Left renal pelvis (tissue), 4 donors: ENCODE measurements around the gene AMACR. TPM values are rescaled to one million over a fixed set of nuclear protein-coding genes. Genes with fewer than 3 reads are reported as not detected.
"Not testable (repeated sequence)": the region's sequence is repeated elsewhere in the genome, so short reads cannot be mapped to it uniquely, and the experiment has no call there.

ENCODE experiments used
- DNase-seq, 4 donors: peaks; one replicate each; pipeline ENCODE4 v3.0.0-alpha.2; 2013; ENCODE audit warnings: low read depth in 4 of 4, low spot score in 3 of 4
- polyA plus RNA-seq, 4 donors: library from polyadenylated mRNA; unstranded; fragments of 120-200 nt; gene quantifications; one replicate each; pipeline ENCODE4 v1.2.1, GENCODE V29; 2013; ENCODE audit not compliant: insufficient read length in 4 of 4

AMACR gene
- polyA plus RNA-seq, 4 donors: 9.0 to 85.7 (median 73.6) TPM

DNA sequence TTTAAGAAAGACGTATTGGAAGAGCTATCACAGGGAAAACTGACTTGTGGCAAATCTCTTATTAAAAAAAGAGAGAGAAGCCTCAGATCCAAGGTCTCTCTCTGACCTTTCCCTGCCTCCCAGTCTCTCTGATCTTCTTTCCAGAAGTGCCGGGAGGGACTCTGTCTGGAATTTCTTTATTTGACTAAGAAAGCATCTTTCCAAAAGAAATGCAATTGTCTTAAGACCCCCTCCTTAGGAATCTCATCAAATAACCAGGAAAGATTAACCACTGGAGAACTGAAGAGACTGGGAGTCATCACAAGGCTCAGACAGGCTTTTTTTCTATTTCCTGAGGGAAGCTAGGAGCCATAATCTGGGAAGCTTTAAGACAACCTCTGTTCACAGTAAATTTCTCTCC, 30.5 kb upstream of the AMACR start:
- no peak for DNase-seq

DNA sequence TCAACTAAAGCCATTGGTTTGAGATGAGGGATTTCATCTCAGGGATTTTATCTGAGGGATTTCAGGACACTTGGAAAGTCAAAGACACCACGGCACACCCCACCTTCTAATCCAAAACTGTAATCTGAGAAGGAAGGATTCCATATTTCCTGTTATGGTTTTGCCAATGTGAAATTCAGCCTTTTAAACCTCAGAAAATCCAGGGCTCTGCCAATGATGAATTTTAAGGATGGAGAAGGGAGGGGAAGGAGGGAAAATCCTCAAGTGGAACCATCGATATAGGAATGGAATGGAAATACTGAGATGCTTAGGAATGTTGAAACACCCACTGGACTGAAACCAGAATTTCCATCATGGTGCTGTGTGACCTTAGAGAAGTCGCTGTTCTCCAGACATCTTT, 29.9 kb upstream of the AMACR start:
- no peak for DNase-seq

DNA sequence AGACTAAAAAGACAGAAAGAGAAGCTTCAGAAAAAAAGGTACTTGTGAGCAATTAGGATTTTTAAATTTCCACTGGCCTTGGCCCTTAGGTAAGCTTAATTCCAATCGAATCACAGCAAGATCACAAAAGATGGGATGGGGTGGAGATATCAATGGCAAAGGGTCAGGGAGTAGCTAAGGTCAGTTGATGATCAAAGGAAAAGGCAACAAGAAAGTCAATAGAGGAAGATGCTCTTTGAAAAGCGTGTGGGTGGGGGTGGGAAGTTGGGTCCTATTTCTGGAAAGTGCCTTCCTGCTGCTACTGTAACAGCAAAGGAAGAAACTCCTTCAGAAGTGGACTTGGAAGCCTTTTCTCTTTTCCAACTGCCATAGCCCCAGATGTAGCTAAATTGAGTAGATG, 27.9 kb upstream of the AMACR start:
- DNase-seq: no peak

DNA sequence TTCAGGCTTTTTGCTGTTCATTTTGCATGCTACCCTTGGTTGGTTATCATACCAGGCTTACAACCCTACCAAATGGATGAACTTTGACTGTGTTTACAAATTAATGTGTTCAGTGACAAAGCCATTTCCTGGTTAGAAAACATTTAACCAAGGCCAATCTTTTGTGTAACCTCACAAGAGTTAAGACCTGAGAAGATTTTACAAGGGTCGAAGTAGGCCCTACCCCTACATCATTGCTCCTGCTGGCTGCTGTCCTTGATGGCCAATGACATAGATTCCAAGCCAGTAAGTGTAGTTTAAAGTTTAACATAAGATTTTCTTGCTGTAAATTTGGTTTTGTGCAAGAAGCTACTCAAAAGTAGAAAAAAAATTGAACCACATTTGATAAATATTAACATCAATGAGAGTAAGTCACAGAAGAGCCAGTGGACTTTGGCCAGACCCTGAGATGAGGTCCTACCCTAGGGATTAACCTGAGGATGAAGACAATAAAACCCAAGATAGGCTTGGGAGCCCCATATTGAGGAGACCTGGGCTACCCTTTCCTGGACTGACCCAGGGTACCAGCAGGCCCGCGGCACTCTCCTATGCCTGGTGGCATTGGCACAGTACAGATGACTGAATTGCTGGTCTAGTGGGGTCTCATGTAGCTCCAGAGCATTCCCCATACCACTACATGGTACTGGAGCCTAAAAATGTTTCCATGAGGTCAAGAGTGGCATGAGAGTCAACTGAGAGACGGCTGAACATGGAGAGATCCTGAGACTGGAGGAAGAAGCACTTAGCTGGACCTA, 26.9 kb upstream of the AMACR start:
- DNase-seq: no peak

DNA sequence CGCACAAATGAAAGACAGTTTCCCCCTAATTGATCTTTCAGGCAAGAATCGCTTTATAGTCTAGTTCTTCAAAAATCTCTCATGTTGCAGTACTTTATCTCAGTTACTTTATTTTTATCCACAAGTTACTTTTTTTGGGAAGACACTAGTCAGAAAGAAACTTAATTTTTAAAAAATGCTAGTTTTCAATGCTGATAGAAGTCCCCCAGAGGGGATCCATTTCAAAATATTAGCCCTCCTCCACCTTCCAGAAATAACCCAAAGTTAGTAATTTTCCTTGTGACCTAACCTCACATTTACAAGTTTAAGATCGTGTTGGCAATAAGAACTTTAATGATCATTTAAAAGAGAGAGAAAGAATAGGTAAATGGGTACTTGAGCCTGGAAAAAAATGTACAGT, 24.1 kb upstream of the AMACR start:
- no peak for DNase-seq

DNA sequence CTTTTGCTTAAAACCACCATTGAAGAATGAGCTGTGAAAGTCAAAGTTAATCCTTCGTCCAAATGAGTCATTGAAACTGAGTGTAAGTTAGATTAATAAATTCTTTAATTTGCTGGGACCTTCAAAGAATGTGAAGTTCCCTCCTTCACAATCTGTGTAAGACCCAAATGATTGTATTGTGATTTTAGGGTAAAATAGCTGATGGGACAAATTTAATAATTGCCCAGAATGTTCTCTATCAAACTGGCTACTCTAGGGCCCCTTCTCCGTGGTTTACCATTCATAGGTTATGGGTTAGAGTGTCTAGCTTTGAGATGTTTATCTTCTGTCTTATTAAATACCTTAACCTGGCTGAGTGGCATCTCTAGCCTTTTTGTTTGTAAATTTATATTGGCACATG, 23.3 kb upstream of the AMACR start:
- no peak for DNase-seq

DNA sequence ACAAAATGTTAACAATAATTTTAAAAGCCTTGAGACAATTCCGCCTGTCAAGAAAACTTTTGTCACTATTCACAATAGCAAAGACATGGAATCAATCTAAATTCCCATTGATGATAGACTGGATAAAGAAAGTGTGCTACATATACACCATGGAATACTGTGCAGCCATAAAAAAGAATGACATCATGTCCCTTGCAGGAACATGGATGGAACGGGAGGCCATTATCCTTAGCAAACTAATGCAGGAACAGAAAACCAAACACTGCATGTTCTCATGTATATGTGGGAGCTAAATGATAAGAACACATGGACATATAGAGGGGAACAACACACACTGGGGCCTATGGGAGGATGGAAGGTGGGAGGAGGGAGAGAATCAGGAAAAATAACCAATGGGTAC, 22.7 kb upstream of the AMACR start:
- not testable (repeated sequence) for DNase-seq

DNA sequence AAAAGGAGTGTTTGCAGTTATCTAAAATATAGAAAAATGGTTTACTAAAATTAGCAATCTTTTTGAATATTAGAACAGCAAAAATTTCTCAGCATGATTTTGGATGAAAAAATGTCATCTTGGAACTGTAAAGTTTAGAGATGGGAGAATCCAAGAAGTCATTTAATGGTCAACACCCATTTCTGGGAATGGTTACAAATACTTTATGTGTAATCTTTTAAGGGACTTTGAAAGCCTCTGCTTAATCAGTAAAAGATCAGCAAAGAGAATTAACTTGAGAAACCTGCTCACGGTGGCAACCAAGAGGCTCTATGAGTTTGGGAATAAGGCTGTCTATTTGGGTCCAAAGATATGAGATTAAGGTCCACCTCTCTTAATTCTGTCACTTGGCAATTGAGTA, 22.2 kb upstream of the AMACR start:
- DNase-seq: no peak

DNA sequence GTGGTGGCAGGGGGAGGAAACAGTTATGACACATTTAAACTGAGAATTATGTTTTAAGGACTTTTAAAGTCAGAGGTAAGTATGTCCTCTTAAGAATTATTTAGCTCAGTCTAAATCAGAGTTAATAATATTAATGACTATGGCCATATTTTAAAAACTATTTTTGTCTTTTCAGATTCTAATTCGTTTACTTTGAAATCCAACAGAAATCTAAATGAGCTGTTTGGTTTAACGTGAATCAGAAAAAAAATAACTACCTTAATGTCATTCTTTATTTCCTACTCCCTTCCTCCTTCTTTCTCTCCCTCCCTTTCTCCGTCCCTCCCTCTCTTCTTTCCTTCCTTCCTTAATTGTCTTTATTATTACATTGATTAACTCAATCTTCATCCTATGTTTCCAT, 20.5 kb upstream of the AMACR start:
- no peak for DNase-seq

DNA sequence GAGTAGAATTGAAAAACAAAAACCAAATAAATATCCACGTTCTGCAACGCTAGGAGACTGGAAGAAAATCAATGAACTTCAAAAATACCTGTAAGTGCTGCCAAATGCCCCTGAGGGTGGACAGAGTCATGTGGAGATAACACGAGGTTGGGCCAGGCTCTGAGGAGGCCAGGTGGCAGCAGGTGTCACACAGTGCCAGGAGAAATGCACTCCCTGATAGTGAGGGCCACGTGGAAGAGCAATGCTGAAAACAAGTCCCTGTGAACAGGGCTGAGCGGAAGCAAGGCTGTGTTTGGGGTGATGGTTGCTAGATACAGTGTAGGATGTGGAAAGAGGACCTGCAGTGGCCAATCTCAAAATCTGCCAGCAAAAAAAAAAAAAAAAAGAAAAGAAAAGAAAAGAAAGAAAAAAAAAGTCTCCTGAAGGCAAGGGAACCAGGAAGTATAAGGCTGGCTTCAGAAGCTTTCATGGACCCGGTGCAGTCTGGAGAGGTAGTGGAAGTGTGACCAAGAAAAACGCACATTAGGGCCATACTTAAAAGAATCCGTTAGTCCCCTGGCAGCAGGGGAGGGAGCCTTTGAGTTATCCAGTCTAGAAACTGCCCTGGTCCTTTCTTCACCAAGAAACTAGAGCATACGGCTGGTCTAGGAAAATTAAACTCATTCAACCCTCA, 18.4 kb upstream of the AMACR start:
- no peak for DNase-seq

DNA sequence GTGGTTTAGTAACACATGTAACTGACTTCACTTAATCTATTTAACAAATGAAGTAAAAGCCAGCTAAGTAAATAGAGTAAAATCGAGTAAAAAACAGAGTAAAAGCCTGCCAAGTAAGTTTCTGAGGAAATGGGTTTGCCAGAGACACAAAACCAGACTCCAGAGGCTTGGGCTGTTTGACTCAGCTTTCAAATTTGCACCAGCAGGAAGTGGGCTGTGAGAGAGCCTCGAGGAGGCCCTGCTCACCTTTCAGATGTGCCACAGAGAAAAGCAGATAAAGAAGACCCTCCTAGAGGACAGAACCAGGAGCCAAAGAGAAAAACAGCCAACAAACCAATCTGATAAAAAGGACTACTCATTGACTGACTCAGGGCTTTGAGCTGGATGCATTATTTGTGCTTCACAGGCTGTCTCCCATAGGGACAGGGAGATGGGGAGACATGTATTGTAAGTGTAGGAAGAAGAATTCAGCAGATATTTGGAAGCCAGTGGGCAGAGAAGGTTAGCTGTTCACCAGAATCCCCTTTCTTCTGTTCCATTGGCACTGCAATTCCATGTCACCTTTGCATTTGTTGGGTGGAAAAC, 14.4 kb upstream of the AMACR start:
- DNase-seq: no peak

DNA sequence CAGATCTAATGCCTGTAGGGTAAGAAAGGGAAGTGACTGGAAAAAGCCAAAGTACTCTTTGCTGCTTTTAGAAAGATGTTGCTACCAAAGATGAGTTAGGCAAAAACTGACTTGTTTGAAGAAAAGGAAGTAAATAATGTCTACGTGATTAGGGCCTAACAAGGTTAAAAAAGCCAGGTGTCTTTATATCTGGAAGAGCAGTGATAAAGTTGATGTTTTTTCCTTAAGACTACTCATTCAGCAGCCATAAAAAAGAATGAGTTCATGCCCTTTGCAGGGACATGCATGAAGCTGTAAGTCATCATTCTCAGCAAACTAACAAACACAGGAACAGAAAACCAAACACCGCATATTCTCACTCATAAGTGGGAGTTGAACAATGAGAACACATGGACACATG, 13.5 kb upstream of the AMACR start:
- no peak for DNase-seq

DNA sequence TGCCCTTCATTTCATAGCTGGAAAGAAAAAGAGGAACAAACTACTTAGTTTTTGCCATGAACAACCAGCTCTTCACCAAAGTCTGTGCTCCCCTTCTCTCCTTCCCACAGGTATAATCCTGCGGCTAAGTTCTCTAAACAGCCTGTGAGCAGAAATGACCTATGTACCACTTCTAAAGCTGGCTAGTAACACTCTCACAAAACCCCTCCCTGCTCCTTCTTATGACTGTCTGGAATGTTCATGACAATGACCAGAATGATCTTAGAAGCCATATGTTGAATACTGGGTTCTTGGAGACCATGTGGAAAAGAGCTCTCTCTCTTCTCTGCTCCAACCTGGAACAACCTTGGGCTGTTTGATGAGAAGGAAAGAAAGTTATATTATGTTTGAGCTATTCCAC, 12.9 kb upstream of the AMACR start:
- DNase-seq: no peak

DNA sequence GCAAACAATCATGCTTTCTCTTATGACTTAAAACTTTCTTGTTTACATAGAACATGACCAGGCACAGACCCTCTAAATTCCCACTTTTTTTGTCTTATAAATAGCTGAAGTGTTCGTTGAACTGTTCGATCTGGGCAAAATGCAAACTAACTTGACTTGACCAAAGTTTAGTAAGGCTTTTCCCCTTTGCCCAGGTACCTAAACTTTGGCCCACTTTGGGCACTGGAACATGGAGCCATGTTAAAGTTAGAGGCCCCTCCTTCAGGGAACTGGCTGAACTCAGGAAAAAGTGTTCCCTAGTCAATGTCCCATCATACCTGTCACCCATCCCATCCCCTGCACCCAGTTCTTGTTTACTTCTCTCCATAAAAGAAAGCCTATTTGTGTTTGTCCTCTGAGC, 9.4 kb upstream of the AMACR start:
- DNase-seq: no peak

DNA sequence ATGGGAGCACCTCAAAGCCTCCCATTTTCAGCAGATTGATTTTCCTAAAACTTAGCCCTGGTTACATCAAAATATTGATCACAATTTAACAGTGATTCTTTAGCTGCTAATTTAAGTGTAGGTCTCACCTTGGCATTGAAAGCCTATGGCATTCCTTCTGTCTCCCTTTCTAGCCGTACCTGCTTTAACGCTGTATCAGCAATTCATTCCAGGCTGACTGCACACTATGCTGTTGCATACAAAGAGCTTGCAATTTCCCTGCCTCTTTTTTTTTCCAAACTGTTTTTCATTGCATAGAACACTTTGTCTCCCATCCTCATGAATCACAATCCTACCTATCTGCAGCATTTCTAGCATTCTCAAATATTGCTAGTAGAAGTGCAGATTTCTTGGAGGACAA, 8.9 kb upstream of the AMACR start:
- DNase-seq: no peak

DNA sequence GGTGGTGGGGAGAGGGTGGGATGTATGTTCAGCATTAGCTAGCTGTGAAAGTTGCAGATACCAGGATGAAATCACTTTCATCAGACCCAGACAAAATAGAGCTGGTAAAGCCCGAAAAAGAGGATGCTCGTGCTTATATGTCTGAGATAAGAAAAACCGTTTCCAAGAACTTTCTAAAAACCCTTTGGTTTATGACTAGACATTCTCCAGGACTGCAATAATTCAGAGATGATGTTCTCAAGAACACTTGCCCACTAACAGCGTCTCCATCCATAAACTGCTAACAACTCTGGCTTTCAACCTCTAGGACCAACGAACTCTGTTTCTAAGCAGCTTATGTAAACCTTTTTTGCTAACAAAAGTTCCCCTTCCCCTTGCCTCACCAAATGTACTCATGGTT, 8.4 kb upstream of the AMACR start:
- no peak for DNase-seq

DNA sequence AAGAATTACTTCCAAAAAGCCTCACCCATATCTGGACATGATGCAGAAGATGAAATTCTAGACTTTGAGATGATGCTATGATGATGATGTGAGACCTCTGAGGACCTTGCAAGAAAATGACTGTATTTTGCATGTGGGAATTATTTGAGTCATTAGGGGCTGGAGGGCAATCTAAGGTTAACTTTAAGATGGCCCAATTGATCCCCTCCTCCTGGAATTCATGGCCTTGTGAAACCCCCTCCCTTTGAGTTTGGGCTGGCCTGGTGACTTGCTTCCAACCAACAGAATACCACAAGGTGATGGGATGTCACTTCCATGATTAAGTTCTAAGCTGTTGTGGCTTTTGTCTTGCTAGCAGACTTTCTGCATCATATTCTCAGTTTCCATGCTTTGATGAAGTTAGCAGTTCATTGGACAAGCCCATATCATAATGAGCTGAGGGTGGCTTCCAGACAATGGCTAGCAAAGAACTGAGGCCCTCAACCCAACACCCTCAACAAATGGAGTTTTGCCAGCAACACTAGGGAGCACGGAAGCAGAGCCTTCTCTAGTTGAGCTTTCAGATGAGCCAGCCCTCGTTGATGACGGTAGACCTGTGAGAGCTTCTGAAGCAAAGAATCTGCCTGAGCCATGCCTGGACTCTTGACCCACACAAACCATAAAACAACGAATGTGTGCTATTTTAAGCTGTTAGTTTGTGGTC, 7.4 kb upstream of the AMACR start:
- no peak for DNase-seq

DNA sequence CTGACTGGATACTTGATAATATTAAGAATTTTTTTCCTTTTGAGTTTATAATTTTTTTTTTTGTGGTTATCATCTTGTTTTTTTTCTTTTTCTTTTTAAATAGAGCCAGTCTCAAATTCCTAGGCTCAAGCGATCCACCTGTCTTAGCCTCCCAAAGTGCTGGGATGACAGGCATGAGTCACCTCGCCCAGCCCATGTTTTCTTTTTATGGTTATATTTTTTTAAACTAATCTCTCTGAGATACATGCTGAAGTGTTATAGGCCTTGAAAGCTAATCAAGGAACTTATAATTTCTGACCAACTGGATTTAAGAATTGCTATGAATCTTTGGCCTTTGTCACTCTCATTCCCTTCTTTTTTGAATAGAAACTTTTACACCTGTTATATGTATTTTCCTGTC, 6.8 kb upstream of the AMACR start:
- DNase-seq: no peak

DNA sequence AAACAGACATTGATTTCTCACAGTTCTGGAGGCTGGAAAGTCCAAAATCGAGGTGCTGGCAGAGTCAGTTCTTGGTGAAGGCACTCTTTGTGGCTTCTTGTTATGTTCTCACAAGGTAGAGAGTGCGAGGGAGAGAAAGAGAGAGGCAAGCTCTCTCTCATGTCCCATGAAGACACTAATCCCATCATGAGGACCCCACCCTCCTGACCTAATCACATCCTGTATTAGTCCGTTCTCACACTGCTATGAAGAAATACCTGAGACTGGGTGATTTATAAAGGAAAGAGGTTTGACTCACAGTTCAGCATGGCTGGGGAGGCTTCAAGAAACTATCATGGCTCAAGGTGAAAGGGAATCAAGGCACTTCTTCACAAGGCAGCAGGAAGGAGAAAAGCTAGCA, 5.7 kb upstream of the AMACR start:
- DNase-seq: no peak

DNA sequence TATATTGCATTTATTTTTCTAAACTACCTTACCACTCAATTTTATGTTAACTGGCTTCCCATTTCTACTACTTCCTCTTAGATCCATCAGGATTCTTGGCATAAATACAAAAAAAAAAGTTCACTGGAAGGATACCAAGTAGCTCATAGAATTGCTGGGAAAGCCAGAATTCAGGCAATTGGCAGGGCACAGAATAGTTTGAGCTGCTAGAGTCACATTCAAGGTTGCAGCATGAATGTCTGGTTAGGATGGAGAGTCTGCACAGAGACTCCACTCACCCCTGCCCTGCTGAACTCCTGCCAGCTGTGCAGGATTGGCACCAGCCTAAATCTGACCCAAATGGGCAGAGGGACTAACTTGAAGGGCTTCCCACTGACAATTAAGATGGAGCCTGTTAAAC, 4.9 kb upstream of the AMACR start:
- no peak for DNase-seq

DNA sequence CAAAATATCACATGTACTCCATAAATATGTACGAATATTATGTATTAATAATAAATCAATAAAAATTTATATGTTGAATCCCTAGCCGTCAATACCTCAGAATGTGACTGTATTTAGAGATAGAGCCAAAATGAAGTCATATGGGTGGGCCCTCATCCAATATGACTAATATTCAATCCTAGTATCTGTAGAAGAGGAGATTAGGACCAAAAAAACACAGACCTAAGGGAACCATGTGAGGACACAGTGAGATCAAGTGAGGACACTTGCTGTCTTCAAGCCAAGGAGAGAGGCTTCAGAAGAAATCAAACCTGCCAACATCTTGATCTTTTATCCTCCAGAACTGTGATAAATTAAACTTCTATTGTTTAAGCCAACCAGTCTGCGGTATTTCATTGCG, 3.7 kb upstream of the AMACR start:
- no peak for DNase-seq

DNA sequence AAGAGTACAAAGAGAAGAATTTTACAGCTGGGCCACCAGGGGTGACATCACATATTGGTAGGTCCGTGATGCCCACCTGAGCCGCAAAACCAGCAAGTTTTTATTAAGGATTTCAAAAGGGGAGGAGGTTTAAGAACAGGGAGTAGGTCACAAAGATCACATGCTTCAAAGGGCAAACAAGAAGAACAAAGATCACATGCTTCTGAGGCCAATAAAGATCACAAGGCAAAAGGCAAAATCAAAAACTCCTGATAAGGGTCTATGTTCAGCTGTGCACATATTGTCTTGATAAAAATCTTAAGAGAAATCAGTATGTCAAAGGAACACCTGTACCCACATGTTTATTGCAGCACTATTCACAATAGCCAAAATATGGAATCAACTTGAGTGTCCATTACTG, 2.3 kb upstream of the AMACR start:
- DNase-seq: not testable (repeated sequence)
